GM19452 (cell line): ENCODE measurements around the gene DTNB.

Experiments
- ATAC-seq: cut with Tn5 transposase; IDR thresholded peaks from one replicate; pipeline ENCODE4 v1.9.1; 2021; ENCODE audit not compliant: unreplicated experiment

The DTNB gene

GRCh38 chr2:25592766-25593292 is 80.5 kb downstream of the DTNB start:
- ATAC-seq = no peak

- ATAC-seq = no peak
Measured at GRCh38 chr2:25590921-25591505, 82.4 kb downstream of the DTNB start.

GRCh38 chr2:25589676-25590205 is 83.6 kb downstream of the DTNB start:
- ATAC-seq = no peak

GRCh38 chr2:25588576-25588975 is 84.8 kb downstream of the DTNB start:
- no peak for ATAC-seq

- no peak for ATAC-seq
Measured at GRCh38 chr2:25587361-25587760, 86.0 kb downstream of the DTNB start.

GRCh38 chr2:25586726-25587144 is 86.6 kb downstream of the DTNB start:
- ATAC-seq = peak; percentile 66

- ATAC-seq = no peak
Measured at GRCh38 chr2:25585189-25585588, 88.2 kb downstream of the DTNB start.

GRCh38 chr2:25582077-25582830 is 91.1 kb downstream of the DTNB start:
- ATAC-seq = peak; percentile 57

GRCh38 chr2:25576596-25576995 is 96.8 kb downstream of the DTNB start:
- no peak for ATAC-seq

- no peak for ATAC-seq
Measured at GRCh38 chr2:25572638-25573037, 100.7 kb downstream of the DTNB start.

- no peak for ATAC-seq
Measured at GRCh38 chr2:25570161-25570845, 103.1 kb downstream of the DTNB start.

- ATAC-seq = no peak
Measured at GRCh38 chr2:25567406-25567805, 106.0 kb downstream of the DTNB start.

GRCh38 chr2:25566694-25567093 is 106.7 kb downstream of the DTNB start:
- ATAC-seq = peak; percentile 69

- no peak for ATAC-seq
Measured at GRCh38 chr2:25566094-25566493, 107.3 kb downstream of the DTNB start.

GRCh38 chr2:25561136-25561850 is 112.1 kb downstream of the DTNB start:
- no peak for ATAC-seq

- no peak for ATAC-seq
Measured at GRCh38 chr2:25559148-25559547, 114.2 kb downstream of the DTNB start.

GRCh38 chr2:25558262-25558661 is 115.1 kb downstream of the DTNB start:
- ATAC-seq = peak; percentile 84

GRCh38 chr2:25557179-25558036 is 116.0 kb downstream of the DTNB start:
- peak; percentile 44 for ATAC-seq

GRCh38 chr2:25552318-25552717 is 121.1 kb downstream of the DTNB start:
- ATAC-seq = no peak

- ATAC-seq = no peak
Measured at GRCh38 chr2:25551316-25551715, 122.1 kb downstream of the DTNB start.
